ENCODE measurements around the gene IFT20. TPM values are rescaled to one million over a fixed set of nuclear protein-coding genes. Genes with fewer than 3 reads are reported as not detected.

IFT20 gene
- total and polyA plus RNA-seq, 2 experiments from 2014 or later, result 13.2 to 32.3 TPM

DNA sequence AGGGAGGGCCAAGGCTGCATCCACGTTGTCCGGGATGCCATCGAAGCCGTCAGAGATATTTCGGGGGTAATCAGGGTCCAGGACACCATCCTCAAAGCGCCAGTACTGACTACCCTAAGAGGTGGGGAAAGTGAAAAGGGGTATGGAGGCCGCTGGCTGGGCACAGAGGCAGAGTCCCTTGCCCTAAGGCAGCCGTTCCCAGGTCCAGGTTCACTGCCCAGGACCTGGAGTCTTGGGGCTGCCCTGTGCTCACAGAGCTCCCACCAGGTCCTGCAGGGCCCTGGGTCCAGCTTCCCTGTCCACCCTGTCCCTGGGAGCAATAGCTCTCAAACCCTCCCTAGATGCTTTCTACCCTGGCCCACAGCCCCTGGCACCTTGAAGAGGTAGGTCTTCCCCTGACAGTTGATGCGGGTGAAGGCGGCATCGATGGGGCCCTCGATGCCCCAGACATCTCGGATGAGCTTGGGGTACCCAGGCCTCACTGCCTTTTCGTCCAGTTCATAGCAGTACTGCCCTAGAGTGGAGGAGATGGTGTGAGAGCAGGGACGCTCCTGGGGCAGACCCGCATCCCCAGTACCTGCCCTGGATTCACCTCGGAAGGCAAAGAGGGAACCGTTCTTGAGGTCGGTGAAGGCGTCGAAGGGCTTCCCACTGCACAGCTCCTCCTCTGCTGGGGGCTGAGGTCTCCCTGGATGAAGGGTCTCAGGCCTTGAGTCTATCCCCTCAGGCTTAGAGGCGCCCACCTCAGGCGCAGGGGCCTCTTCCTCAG is 33.8 kb upstream of the IFT20 start:
- Histone ChIP-seq H3F3A (replicated peaks; ENCODE audit: low read depth) (no peaks in the 10 kb centered on the region; the same call in 1 of the 2 replicates), H4K20me1 (replicated peaks; ENCODE audit: insufficient read depth) (peaks cover 10% of the 10 kb centered on the region; the same call in 1 of the 2 replicates), H2AFZ (no peak overlapping the region), H3K4me2 (no peak overlapping the region), H3K27me3 (ENCODE audit: insufficient read depth) (peaks cover 18% of the 10 kb centered on the region), H3K79me2 (replicated peaks; ENCODE audit: insufficient read depth) (no peaks in the 10 kb centered on the region), H3K27ac (ENCODE audit: low read depth) (no peak overlapping the region), H3K36me3 (ENCODE audit: insufficient read depth) (no peaks in the 10 kb centered on the region), H3K9me2 (ENCODE audit: insufficient read depth) (no peaks in the 10 kb centered on the region), H3K4me3 (no peak overlapping the region), H3K4me1 (ENCODE audit: insufficient read depth) (peaks cover 9% of the 10 kb centered on the region; the same call in 1 of the 2 replicates)
- TF ChIP-seq JUNB (IDR thresholded peaks at IDR 0.05; ENCODE audit: unreplicated experiment), result no peak
- no peak for TF ChIP-seq POLR2AphosphoS5 (IDR thresholded peaks at IDR 0.05; ENCODE audit: low read depth)
- no peak for TF ChIP-seq REST (IDR thresholded peaks at IDR 0.05; ENCODE audit: unreplicated experiment)
- TF ChIP-seq, protein P1, sequence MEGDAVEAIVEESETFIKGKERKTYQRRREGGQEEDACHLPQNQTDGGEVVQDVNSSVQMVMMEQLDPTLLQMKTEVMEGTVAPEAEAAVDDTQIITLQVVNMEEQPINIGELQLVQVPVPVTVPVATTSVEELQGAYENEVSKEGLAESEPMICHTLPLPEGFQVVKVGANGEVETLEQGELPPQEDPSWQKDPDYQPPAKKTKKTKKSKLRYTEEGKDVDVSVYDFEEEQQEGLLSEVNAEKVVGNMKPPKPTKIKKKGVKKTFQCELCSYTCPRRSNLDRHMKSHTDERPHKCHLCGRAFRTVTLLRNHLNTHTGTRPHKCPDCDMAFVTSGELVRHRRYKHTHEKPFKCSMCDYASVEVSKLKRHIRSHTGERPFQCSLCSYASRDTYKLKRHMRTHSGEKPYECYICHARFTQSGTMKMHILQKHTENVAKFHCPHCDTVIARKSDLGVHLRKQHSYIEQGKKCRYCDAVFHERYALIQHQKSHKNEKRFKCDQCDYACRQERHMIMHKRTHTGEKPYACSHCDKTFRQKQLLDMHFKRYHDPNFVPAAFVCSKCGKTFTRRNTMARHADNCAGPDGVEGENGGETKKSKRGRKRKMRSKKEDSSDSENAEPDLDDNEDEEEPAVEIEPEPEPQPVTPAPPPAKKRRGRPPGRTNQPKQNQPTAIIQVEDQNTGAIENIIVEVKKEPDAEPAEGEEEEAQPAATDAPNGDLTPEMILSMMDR (conservative IDR thresholded peaks at IDR 0.05; ENCODE audit: low read depth in 2 of 2), result no peak
- no peak for TF ChIP-seq ZNF331 (CRISPR knock-in tag; IDR thresholded peaks at IDR 0.05; ENCODE audit: low read depth)
- no peak for TF ChIP-seq EZH2phosphoT487 (IDR thresholded peaks at IDR 0.05; ENCODE audit: unreplicated experiment)
- TF ChIP-seq, protein P2, sequence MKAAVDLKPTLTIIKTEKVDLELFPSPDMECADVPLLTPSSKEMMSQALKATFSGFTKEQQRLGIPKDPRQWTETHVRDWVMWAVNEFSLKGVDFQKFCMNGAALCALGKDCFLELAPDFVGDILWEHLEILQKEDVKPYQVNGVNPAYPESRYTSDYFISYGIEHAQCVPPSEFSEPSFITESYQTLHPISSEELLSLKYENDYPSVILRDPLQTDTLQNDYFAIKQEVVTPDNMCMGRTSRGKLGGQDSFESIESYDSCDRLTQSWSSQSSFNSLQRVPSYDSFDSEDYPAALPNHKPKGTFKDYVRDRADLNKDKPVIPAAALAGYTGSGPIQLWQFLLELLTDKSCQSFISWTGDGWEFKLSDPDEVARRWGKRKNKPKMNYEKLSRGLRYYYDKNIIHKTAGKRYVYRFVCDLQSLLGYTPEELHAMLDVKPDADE (IDR thresholded peaks at IDR 0.05), result no peak
- TF ChIP-seq ZNF462 (CRISPR knock-in tag; IDR thresholded peaks at IDR 0.05), result no peak
- no peak for TF ChIP-seq EZH2 (IDR thresholded peaks at IDR 0.05; ENCODE audit: low read depth, unreplicated experiment)
- TF ChIP-seq NANOG (IDR thresholded peaks at IDR 0.05; ENCODE audit: borderline replicate concordance), result no peak
- TF ChIP-seq STAT1 (IDR thresholded peaks at IDR 0.05; ENCODE audit: unreplicated experiment), result no peak
- TF ChIP-seq ZNF114 (CRISPR knock-in tag; IDR thresholded peaks at IDR 0.05), result no peak
- no peak for TF ChIP-seq CREB1 (CRISPR knock-in tag; IDR thresholded peaks at IDR 0.05; ENCODE audit: low read depth)
- H3K27me3 Mint-ChIP-seq (ENCODE audit: insufficient read depth, low read depth, poor library complexity), result peaks cover 33% of the 10 kb centered on the region
- no peak overlapping the region for H3K4me3 Mint-ChIP-seq
- H3K27ac Mint-ChIP-seq, result no peak overlapping the region
- no peaks in the 10 kb centered on the region for H3K9me3 Mint-ChIP-seq
- ATAC-seq (no peak), DNase-seq (ENCODE audit: low spot score) (no peak)
- peaks cover 21% of the 10 kb centered on the region for H3K4me1 Mint-ChIP-seq
- no peaks in the 10 kb centered on the region for H3K36me3 Mint-ChIP-seq (ENCODE audit: low read depth)

Measured in GM23338 (cell line).